Adrenal gland (tissue), 5 donors: ENCODE data around the gene GPSM1.

ENCODE experiments used
- POLR2A ChIP-seq, 2 donors: fragments of 450-650 bp; IDR thresholded peaks; one replicate each; pipeline ENCODE4 v1.6.1; 2017; ENCODE audit warnings: antibody characterized with exemption in 2 of 2, mild to moderate bottlenecking in 2 of 2, moderate library complexity in 1 of 2
- TF ChIP-seq, protein P1 (sequence below), 6 experiments: fragments of 450-650 bp in 4 of 6; fragments of 200-600 bp in 2 of 6; sonication (generic) in 1 of 6; IDR thresholded peaks; 1 replicate in 5 of 6; 2 replicates in 1 of 6; pipeline versions ENCODE4 v1.5.1 to v1.8.0; 2016 to 2021; ENCODE audit warnings: antibody characterized with exemption in 6 of 6, mild to moderate bottlenecking in 2 of 6, moderate library complexity in 1 of 6
- donor health status: DM: no; HTN: no; CAD: no.

DNA sequence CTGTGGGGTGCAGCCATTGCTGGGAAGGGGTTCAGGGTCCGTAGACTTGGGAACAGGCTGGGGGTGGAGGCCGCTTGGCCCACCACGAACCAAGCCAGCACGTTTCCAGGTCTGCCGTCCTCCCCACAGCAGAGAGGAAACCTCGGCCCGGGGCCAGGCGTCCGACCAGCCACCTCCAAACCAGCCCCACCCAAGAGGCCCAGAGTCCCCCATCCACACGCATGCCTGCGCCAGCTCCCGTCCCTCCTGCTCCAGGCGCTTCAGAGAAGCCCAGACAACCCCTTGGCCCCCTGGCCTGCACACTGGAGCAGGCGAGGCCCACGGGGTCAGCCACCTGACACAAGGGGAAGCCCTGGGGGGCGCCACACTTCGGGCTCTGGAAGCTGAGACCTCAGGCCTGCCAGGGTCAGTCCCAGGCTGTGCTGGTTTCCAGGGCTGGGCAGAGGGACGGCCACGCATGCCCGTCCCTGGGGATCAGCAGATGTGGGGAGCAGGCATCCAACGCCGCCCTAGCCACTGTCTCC lies 29.9 kb downstream of the GPSM1 start:
- TF ChIP-seq, protein P1, sequence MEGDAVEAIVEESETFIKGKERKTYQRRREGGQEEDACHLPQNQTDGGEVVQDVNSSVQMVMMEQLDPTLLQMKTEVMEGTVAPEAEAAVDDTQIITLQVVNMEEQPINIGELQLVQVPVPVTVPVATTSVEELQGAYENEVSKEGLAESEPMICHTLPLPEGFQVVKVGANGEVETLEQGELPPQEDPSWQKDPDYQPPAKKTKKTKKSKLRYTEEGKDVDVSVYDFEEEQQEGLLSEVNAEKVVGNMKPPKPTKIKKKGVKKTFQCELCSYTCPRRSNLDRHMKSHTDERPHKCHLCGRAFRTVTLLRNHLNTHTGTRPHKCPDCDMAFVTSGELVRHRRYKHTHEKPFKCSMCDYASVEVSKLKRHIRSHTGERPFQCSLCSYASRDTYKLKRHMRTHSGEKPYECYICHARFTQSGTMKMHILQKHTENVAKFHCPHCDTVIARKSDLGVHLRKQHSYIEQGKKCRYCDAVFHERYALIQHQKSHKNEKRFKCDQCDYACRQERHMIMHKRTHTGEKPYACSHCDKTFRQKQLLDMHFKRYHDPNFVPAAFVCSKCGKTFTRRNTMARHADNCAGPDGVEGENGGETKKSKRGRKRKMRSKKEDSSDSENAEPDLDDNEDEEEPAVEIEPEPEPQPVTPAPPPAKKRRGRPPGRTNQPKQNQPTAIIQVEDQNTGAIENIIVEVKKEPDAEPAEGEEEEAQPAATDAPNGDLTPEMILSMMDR (IDR thresholded peaks at IDR 0.05) = no peak
- no peak for TF ChIP-seq POLR2A (IDR thresholded peaks at IDR 0.05)
